GM23338 (cell line): ENCODE measurements around the gene ABCB6. TPM values are rescaled to one million over a fixed set of nuclear protein-coding genes. Genes with fewer than 3 reads are reported as not detected.

Source experiments
- ATAC-seq: fragments of 200-7000 bp; cut with Tn5 transposase; 3 replicates; pipeline ENCODE4 v1.9.1; 2020
- DNase-seq: peaks from one replicate; pipeline ENCODE4 v3.0.0-alpha.2; 2015; ENCODE audit warnings: low spot score
- H2AFZ ChIP-seq: fragments of 200-600 bp; sonication (generic); 2 replicates; pipeline ENCODE4 v1.8.0; 2016; ENCODE audit warnings: antibody characterized with exemption, mild to moderate bottlenecking, moderate library complexity
- H3F3A ChIP-seq: fragments of 200-600 bp; sonication (generic); replicated peaks from 2 replicates; pipeline ENCODE4 v1.8.0; 2017; ENCODE audit warnings: antibody characterized with exemption, mixed run types, low read depth
- H3K27ac ChIP-seq: fragments of 200-600 bp; sonication (generic); 2 replicates; pipeline ENCODE4 v1.6.1; 2016; ENCODE audit warnings: low read depth
- H3K27me3 ChIP-seq: fragments of 200-600 bp; sonication (generic); 2 replicates; pipeline ENCODE4 v1.8.0; 2016; ENCODE audit warnings: mild to moderate bottlenecking, mixed run types, moderate library complexity; ENCODE audit not compliant: insufficient read depth
- H3K36me3 ChIP-seq: fragments of 200-600 bp; sonication (generic); 2 replicates; pipeline ENCODE4 v1.8.0; 2016; ENCODE audit warnings: mild to moderate bottlenecking; ENCODE audit not compliant: insufficient read depth
- H3K4me1 ChIP-seq: fragments of 200-600 bp; sonication (generic); 2 replicates; pipeline ENCODE4 v1.8.0; 2016; ENCODE audit warnings: mild to moderate bottlenecking, moderate library complexity; ENCODE audit not compliant: insufficient read depth
- H3K4me2 ChIP-seq: fragments of 200-600 bp; sonication (generic); 2 replicates; pipeline ENCODE4 v1.7.1; 2017; ENCODE audit warnings: mixed run types
- H3K4me3 ChIP-seq: fragments of 200-600 bp; sonication (generic); 2 replicates; pipeline ENCODE4 v1.6.1; 2016; ENCODE audit warnings: mixed run types
- H3K79me2 ChIP-seq: fragments of 200-600 bp; sonication (generic); replicated peaks from 2 replicates; pipeline ENCODE4 v1.8.0; 2017; ENCODE audit warnings: mild to moderate bottlenecking; ENCODE audit not compliant: insufficient read depth
- H3K9me2 ChIP-seq: fragments of 200-600 bp; sonication (generic); 2 replicates; pipeline ENCODE4 v1.8.0; 2017; ENCODE audit not compliant: insufficient read depth
- H4K20me1 ChIP-seq: fragments of 200-600 bp; sonication (generic); replicated peaks from 2 replicates; pipeline ENCODE4 v1.8.0; 2017; ENCODE audit warnings: mild to moderate bottlenecking; ENCODE audit not compliant: insufficient read depth
- H3K27ac Mint-ChIP-seq: 2 replicates; pipeline ENCODE4 v1.8.0; 2020; ENCODE audit warnings: inconsistent platforms, mild to moderate bottlenecking, moderate library complexity, mixed read lengths
- H3K27me3 Mint-ChIP-seq: 3 replicates; pipeline ENCODE4 v1.8.0; 2022; ENCODE audit warnings: low read depth, mild to moderate bottlenecking, moderate library complexity, mixed read lengths, inconsistent platforms; ENCODE audit not compliant: insufficient read depth, poor library complexity
- H3K36me3 Mint-ChIP-seq: 3 replicates; pipeline ENCODE4 v1.8.0; 2021; ENCODE audit warnings: low read depth, mild to moderate bottlenecking, inconsistent platforms, moderate library complexity, mixed read lengths
- H3K4me1 Mint-ChIP-seq: 3 replicates; pipeline ENCODE4 v1.8.0; 2020; ENCODE audit warnings: mild to moderate bottlenecking, inconsistent platforms, mixed read lengths
- H3K4me3 Mint-ChIP-seq: 3 replicates; pipeline ENCODE4 v1.8.0; 2021; ENCODE audit warnings: moderate library complexity, mild to moderate bottlenecking, inconsistent platforms, mixed read lengths
- H3K9me3 Mint-ChIP-seq: 3 replicates; pipeline ENCODE4 v1.8.0; 2020; ENCODE audit warnings: moderate library complexity, mild to moderate bottlenecking, inconsistent platforms, mixed read lengths
- CREB1 ChIP-seq: fragments of 250-450 bp; sonication (Bioruptor Pico); IDR thresholded peaks from 2 replicates; pipeline ENCODE4 v1.5.0; 2020; ENCODE audit warnings: low read depth, mild to moderate bottlenecking, moderate library complexity
- JUNB ChIP-seq: IDR thresholded peaks from one replicate; pipeline ENCODE4 v1.6.1; 2016; ENCODE audit warnings: antibody characterized with exemption; ENCODE audit not compliant: unreplicated experiment
- REST ChIP-seq: IDR thresholded peaks from one replicate; pipeline ENCODE4 v1.6.1; 2018; ENCODE audit warnings: antibody characterized with exemption; ENCODE audit not compliant: unreplicated experiment
- ZNF331 ChIP-seq: fragments of 250-450 bp; sonication (Bioruptor Pico); IDR thresholded peaks from 2 replicates; pipeline ENCODE4 v1.5.0; 2020; ENCODE audit warnings: low read depth, mild to moderate bottlenecking, moderate library complexity
- ZNF462 ChIP-seq: fragments of 250-450 bp; sonication (Bioruptor Pico); IDR thresholded peaks from 2 replicates; pipeline ENCODE4 v1.5.0; 2020; ENCODE audit warnings: mild to moderate bottlenecking, moderate library complexity
- polyA plus RNA-seq: library from polyadenylated mRNA; unstranded; fragments of >200 nt; fragmentation: Nextera tagmentation; extraction: Ambion mirVana; gene quantifications from 2 replicates; pipeline ENCODE4 v1.2.1, GENCODE V29; 2016
- total RNA-seq: library from RNA; depleted of rRNA; stranded (reverse); fragments of >200 nt; shearing (Covaris generic); gene quantifications from 2 replicates; pipeline ENCODE4 v1.2.3, GENCODE V29; 2014

Gene ABCB6
- total and polyA plus RNA-seq, 2 experiments from 2014 or later: 26.2 to 35.1 TPM

GRCh38 chr2:219219784-219220532 is 1.2 kb upstream of the ABCB6 start:
- Histone ChIP-seq H2AFZ (peak overlapping the region; percentile 81; the same call in 1 of the 2 replicates), H3K36me3 (peaks cover 5% of the 10 kb centered on the region; the same call in 1 of the 2 replicates), H3K4me2 (peak overlapping the region; percentile 90; the same call in 1 of the 2 replicates), H3K27me3 (no peaks in the 10 kb centered on the region), H3K4me1 (peaks cover 17% of the 10 kb centered on the region), H4K20me1 (no peaks in the 10 kb centered on the region; the same call in 1 of the 2 replicates), H3K9me2 (no peaks in the 10 kb centered on the region), H3F3A (peaks cover 9% of the 10 kb centered on the region; the same call in 1 of the 2 replicates), H3K4me3 (peak overlapping the region; percentile 81), H3K27ac (no peak overlapping the region), H3K79me2 (no peaks in the 10 kb centered on the region)
- Mint-ChIP-seq H3K4me1 (peaks cover 21% of the 10 kb centered on the region), H3K9me3 (no peaks in the 10 kb centered on the region), H3K27me3 (peaks cover 14% of the 10 kb centered on the region), H3K27ac (peak overlapping the region; percentile 95), H3K4me3 (peak overlapping the region; percentile 90), H3K36me3 (peaks cover 44% of the 10 kb centered on the region)
- ATAC-seq (no peak), DNase-seq (no peak)
- TF ChIP-seq ZNF331 (CRISPR knock-in tag) (no peak), REST (no peak), ZNF462 (CRISPR knock-in tag) (no peak), JUNB (no peak), CREB1 (CRISPR knock-in tag) (no peak)
